GM23338 (cell line): Measurements from ENCODE around the gene DDX39A.

Experiments
- CTCF ChIP-seq, 2 experiments: fragments of 200-600 bp in 1 of 2; sonication (generic) in 1 of 2; conservative IDR thresholded peaks; 2 replicates each; pipeline versions ENCODE4 v1.5.1 to v1.6.1; 2016 to 2017; ENCODE audit warnings: antibody characterized with exemption in 2 of 2, low read depth in 2 of 2, mild to moderate bottlenecking in 2 of 2, moderate library complexity in 1 of 2
- REST ChIP-seq: IDR thresholded peaks from one replicate; pipeline ENCODE4 v1.6.1; 2018; ENCODE audit warnings: antibody characterized with exemption; ENCODE audit not compliant: unreplicated experiment

- TF ChIP-seq REST (no peak), CTCF (conservative IDR thresholded peaks at IDR 0.05; ENCODE audit: low read depth in 2 of 2) (no peak)
Observed at GRCh38 chr19:14412996-14413692, 6.0 kb downstream of the DDX39A start.
